M059J (cell line): ENCODE results near the gene FXYD5. TPM values are rescaled to one million over a fixed set of nuclear protein-coding genes. Genes with fewer than 3 reads are reported as not detected.
A peak's percentile ranks its signal among the peaks of the same experiment; 100 is the strongest.

Source experiments
- DNase-seq: peaks from one replicate; pipeline ENCODE4 v3.0.0-alpha.2; 2012; ENCODE audit warnings: low read depth
- total RNA-seq: library from RNA; depleted of rRNA; stranded (reverse); fragments of >200 nt; shearing (Covaris generic); gene quantifications from 2 replicates; pipeline ENCODE4 v1.2.3, GENCODE V29; 2014

The FXYD5 gene
- total RNA-seq, 1 experiment from 2014 or later: 183 TPM

DNA sequence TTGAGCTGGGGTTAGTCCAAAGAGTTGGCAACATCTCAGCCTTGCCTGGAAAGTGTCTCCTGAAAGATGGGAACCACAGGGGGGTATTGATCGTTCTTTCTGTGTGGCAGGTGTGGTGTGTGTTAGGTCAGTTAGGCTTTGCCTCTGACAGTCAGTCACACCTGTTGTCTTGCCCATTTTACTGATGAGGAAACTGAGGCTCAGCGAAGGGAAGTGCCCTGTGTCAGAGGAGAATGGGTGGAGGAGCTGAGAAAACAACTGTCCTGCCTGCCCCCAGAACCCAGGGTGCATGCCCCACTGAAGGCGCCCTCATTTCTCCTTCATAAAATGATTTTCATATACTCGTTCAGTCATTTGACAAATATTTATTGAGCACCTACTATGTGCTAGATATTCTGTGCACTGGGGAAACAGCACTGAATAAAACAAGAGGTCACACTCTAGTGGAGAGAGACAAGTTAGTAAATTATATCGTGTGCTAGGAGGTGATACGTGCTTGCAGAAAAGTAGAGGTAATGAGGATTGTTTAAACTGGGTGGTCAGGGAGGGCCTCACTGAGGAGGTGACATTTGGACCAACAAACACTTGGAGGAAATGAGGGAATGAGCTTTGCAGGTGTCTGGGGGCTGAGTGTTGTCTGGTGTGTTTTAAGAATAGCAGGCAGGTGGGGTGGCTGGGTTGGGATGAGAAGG, 1.6 kb downstream of the FXYD5 start:
- no peak for DNase-seq

DNA sequence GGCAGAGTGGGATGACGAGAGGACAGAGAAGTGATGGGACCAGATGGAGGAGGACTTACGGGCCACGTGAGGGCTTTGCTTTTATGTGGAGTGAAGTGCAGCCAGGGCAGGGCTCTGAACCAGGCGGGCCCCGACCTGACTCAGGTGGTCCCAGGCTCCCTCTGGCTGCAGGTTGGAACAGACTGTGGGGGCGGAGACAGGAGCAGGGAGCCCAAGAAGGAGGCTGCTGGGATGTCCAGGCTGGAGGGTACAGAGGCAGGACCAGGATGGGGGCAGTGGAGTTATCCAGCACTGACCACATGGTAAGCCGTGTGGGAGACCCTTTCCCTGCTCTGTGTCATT, 2.1 kb downstream of the FXYD5 start:
- DNase-seq: no peak

GRCh38 chr19:35157431-35157830, 2.9 kb downstream of the FXYD5 start:
- no peak for DNase-seq

GRCh38 chr19:35159606-35160005, 5.1 kb downstream of the FXYD5 start:
- no peak for DNase-seq

- DNase-seq: no peak
Observed at GRCh38 chr19:35160629-35161433, 6.3 kb downstream of the FXYD5 start.

GRCh38 chr19:35161434-35161743, 6.9 kb downstream of the FXYD5 start:
- no peak for DNase-seq

GRCh38 chr19:35162471-35163326, 8.2 kb downstream of the FXYD5 start:
- peak; percentile 84 for DNase-seq

DNA sequence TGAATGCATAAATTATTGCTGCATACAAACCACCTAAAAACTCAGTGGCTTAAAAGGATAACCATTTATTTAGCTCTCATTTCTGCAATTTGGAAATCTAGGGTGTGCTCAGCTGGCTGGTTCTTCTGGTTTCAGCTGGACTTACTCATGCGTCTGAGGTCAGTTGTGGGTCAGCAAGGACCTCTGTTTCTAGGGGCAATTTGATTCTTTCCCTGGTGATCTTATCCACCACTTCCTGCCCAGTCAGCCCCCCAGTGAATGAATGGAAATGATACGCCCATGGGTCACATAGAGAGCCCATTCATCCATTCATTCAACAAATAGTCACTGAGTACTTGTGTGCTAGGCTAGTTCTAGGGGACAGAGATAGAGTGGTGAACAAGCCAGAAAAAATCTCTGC, 9.9 kb downstream of the FXYD5 start:
- peak; percentile 44 for DNase-seq

DNA sequence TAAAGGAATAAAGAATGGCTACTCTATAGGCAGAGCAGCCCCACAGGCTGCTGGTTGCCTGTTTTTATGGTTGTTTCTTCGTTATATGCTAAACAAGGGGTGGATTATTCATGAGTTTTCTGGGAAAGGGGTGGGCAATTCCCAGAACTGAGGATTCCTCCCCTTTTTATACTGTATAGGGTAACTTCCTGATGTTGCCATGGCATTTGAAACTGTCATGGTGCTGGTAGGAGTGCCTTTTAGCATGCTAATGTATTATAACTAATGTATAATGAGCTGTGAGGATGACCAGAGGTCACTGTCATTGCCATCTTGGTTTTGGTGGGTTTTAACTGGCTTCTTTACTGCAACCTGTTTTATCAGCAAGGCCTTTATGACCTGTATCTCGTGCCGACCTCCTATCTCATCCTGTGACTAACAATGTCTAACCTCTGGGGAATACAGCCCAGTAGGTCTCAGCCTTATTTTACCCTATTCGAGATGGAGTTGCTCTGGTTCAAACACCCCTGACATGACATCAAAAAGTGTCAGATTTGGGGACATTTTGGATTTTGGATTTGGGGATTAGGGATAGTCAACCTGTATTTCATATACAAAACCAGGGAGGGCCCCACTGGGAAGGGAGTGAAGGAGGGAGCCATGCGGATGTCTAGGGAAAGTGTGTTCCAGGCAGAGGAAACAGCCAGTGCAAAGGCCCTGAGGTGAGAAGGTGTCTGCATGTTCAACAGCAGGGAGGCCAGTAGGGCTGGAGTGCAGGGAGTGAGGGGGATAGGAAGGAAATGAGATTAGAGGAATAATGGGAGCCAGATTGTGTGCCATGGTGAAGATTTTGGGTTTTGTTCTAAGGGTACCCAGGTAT, 10.9 kb downstream of the FXYD5 start:
- no peak for DNase-seq

GRCh38 chr19:35166100-35167063, 11.8 kb downstream of the FXYD5 start:
- no peak for DNase-seq

DNA sequence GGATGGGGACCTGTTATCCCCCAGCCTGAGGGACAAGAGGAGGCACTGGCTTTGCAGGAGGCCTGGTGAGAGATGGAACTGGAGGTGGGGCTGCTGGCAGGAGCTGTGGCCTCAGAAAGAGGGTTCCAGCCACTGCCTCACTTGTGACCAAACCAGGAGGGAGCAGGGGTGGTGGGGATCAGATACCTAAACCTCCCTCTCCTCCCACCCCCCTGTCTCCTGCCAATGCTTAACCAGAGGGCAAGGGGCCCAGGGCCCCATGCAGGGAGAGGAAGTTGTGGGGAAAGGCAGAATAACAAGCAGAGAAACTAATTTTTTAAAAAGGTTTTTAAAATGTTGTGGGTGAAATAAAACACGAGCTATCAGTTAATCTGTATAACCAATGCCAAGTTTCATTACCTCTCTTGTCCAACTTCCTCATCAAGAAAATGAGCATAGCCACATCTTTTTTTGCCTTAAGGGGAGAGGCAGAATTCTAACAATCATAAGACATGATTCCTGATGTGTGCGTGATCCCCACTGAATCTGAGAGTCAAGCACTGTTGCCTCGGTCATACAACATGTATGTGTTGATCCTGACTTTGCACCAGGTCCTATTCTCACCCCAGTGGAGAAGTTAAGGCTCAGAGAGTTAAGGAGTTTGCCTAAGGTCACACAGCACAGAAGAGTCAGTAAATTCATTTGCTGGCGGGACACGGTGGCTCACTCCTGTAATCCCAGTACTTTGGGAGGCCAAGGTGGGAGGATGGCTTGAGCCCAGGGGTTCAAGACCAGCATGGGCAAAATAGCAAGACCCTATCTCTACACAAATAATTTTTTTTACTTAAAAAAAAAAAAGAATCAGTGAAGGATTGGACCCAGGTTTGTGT, 12.9 kb downstream of the FXYD5 start:
- DNase-seq: peak; percentile 44

DNA sequence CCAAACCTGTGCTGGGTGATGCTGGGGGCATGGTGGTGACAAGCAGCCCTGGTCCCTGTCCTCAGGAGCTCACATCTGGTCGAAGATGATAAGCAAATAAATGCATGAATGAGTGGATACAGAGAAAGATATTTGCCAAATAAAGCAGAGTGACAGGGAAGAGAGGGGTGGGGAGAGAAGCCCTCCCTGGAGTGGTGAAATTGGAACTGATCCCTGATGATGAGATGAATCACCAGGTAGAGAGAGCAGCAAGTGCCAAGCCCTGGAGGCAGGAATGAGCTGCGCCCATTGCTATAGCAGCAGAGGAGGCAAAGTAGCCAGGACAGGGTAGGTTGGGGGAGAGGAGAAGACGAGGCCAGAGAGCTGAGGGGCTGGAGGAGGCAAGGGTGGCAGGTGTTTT, 13.7 kb downstream of the FXYD5 start:
- peak; percentile 82 for DNase-seq

DNA sequence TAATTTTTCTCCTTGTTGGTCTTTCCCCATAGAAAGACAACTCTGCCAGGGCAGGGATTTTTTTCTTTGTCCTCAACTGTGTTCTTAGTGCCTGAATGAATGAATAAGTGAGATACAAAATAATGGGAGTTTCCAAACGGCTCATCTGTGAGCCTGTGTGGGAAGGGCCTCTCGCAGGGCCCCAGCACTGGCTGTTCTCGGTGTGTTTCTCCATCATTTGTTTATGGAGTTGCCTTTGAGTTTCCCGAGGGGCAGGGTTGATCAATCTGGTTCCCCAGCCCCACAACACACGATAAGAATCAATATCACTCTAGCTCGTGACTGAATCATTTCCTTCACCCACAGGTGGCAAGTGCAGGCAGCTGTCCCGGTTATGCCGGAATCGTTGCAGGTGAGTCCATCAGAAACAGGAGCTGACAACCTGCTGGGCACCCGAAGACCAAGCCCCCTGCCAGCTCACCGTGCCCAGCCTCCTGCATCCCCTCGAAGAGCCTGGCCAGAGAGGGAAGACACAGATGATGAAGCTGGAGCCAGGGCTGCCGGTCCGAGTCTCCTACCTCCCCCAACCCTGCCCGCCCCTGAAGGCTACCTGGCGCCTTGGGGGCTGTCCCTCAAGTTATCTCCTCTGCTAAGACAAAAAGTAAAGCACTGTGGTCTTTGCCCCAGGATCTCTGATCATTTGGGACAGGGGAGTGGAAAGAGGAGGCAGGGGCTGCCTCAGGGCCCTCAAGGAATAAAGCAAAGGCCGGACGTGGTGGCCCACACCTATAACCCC, 14.9 kb downstream of the FXYD5 start:
- DNase-seq: no peak

DNA sequence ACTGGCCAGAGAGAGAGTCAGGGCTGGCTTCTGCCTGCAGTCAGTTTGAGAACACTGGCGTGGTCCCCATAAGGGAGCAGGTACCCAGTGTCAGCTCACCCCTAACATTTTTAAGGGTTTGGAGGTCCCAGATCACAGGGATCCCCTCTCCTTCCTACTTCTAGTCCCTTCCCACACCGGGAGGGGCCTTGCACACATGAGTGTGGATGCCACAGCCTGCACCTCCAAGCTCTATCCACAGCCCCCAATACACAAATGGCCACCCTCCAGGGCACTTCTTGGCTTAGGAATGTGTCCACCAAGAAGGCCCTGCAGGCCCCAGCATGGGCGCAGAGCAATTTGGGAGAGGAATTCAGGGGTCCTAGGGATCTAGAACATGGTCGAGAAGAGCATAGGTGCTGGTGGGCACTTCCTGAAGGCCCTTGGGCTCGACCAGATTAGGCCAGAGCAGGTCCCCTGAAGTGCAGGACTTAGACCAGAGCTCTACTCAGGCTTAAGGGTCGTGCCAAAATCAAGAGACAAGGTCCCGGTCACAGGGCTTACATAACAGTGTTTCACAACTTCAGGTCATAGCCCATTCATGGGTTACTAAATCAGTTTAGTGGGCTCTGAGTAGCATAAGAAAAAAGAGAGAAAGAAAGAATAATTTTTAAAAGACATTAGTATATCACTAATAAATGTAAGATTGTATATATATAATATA, 16.0 kb downstream of the FXYD5 start:
- no peak for DNase-seq

DNA sequence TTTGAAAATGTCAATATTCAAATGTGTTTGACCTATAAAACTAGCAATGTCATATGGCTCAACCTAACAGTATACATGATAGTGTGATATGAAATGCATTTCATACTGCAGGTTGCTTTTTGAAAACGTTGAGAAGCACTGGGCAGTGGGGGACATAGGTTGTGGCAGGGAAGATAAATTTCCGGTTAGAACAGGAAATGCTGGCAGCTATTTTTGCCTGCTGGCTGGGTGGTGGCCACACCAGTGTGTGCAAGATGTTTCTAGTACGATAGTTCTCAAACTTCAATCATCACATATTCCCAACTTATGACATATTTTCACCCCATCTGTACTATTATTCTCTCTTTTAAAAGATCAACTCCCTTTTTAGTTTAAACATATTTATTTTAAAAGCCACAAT, 17.2 kb downstream of the FXYD5 start:
- DNase-seq: no peak

- DNase-seq: no peak
Observed at GRCh38 chr19:35174226-35174625, 19.7 kb downstream of the FXYD5 start.

GRCh38 chr19:35176181-35176570, 21.6 kb downstream of the FXYD5 start:
- DNase-seq: no peak
